Natural killer cell treated with Interleukin-12 subunit alpha and Interleukin-12 subunit beta and Interleukin-15 and Interleukin-18, amount 100 ng/mL, for 72 hours (primary cell): ENCODE data around the gene PCDH1. TPM values are rescaled to one million over a fixed set of nuclear protein-coding genes. Genes with fewer than 3 reads are reported as not detected.
A peak's percentile ranks its signal among the peaks of the same experiment; 100 is the strongest.

Source experiments
- ATAC-seq, 2 donors: fragments of 150-1000 bp; cut with Tn5 transposase in 1 of 2; sonication (Bioruptor Pico), chemical (Tn5 transposase) in 1 of 2; 2 replicates each; pipeline ENCODE4 v1.10.0; 2021
- DNase-seq: peaks from one replicate; pipeline ENCODE4 v3.0.0; 2022; ENCODE audit warnings: low spot score
- H3K27ac Mint-ChIP-seq, 2 donors: 1 replicate in 1 of 2; 2 replicates in 1 of 2; pipeline ENCODE4 v1.8.0; 2022; ENCODE audit warnings: mixed read lengths in 2 of 2, mild to moderate bottlenecking in 1 of 2, moderate library complexity in 1 of 2
- H3K27me3 Mint-ChIP-seq, 2 donors: 1 replicate in 1 of 2; 2 replicates in 1 of 2; pipeline ENCODE4 v1.8.0; 2022; ENCODE audit warnings: mixed read lengths in 2 of 2
- H3K36me3 Mint-ChIP-seq: one replicate; pipeline ENCODE4 v1.8.0; 2022; ENCODE audit warnings: mixed read lengths
- H3K4me1 Mint-ChIP-seq, 2 donors: 1 replicate in 1 of 2; 2 replicates in 1 of 2; pipeline ENCODE4 v1.8.0; 2022; ENCODE audit warnings: low read depth in 2 of 2, mixed read lengths in 2 of 2, mild to moderate bottlenecking in 1 of 2
- H3K4me3 Mint-ChIP-seq: one replicate; pipeline ENCODE4 v1.8.0; 2022; ENCODE audit warnings: mixed read lengths
- H3K9me3 Mint-ChIP-seq: 2 replicates; pipeline ENCODE4 v1.8.0; 2022; ENCODE audit warnings: mixed read lengths
- total RNA-seq, 2 donors: library from RNA; stranded (reverse); gene quantifications; one replicate each; pipeline ENCODE4 v1.2.3, GENCODE V29; 2022

Gene PCDH1
- total RNA-seq, 2 donors from 2014 or later: 1.8 to 5.9 TPM

DNA sequence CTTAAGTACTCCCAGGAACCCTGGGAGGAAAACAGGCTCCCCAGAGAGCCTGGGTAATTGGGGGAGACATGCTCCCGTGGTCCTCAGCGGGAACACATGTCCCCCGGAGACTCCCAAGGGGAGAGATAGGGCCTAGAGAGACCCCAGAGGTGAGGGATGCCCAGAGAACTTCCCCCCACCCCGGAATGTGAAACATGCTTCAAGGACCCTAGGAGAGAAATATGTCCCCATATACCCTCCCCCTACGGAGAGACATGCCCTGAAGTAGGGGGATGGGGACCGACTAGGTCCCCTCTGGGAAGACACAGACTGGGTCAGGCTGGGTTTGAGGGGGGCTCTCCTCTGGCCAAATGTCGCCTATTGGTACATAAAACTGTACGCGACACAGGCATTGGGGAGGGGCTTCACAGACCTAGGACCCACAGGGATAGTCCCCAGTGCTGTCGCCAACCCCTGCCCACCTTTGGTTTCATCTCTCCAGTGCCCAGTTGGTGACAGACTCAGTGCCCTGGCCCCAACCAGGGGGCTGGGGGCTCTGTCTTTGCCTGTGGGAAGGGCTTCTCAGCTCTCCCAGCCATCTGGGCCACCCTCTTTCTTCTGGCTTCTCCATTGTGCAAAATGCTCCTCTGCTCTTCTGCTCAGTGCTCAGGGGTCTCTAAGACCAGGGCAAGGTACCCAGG lies 26.9 kb downstream of the PCDH1 start:
- Mint-ChIP-seq H3K4me1 (peaks cover 7 to 9% of the 10 kb centered on the region in 2 donors), H3K4me3 (peak overlapping the region; percentile 56), H3K27ac (peak overlapping the region in 1 of 2 donors; percentile 81), H3K36me3 (no peaks in the 10 kb centered on the region), H3K27me3 (no peaks in the 10 kb centered on the region), H3K9me3 (no peaks in the 10 kb centered on the region)
- DNase-seq (no peak), ATAC-seq (no peak)

DNA sequence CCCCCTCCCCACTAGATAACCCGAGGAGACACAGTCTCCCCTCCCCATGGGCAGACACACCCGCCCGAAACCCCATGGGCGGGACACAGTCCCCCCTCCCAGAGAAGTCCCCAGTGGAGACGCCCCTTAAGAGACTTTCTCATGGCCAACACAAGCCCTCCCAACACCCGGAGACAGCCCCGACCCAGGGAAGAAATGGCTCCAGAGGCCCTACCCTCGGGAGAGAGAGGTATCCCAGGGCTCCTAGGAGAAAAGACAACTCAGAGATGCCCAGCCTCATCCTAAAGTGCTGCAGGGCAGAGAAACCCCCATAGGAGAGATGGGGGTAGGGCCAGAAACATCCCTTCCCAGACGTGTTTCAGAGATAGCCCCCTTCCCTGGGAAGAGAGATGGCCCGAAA lies 27.4 kb downstream of the PCDH1 start:
- no peaks in the 10 kb centered on the region for H3K9me3 Mint-ChIP-seq
- no peaks in the 10 kb centered on the region for H3K27me3 Mint-ChIP-seq
- ATAC-seq (no peak), DNase-seq (no peak)
- peak overlapping the region in 1 of 2 donors; percentile 81 for H3K27ac Mint-ChIP-seq
- H3K36me3 Mint-ChIP-seq: no peaks in the 10 kb centered on the region
- H3K4me3 Mint-ChIP-seq: peak overlapping the region; percentile 76
- peaks cover 12 to 13% of the 10 kb centered on the region in 2 donors for H3K4me1 Mint-ChIP-seq

DNA sequence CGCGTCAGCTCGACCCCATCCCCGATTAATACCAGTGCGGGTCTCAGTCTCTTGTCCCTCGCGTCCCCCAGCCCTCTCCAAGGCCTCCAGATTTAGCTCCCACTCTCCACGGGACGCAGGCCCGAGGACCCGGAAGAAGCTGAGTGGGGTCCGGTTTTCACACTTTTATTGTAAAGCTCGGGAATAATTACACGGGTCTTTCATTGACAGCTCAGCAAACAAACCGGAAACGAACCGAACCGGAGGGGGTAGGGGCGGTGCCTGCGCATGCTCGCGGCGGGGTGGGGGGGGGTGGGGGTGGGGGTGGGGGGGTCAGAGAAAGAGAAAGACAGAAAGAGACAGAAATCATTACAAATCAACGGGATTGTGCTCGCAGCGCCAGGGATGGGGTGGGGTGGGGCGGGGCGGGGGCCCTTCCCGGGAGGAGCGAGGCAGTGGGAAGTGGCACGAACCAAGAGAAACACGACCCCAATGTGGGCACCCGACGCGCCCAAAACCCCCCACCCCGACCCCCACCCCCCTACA lies 27.9 kb downstream of the PCDH1 start:
- ATAC-seq: peak; percentile 17 to 21
- no peaks in the 10 kb centered on the region for H3K9me3 Mint-ChIP-seq
- H3K4me1 Mint-ChIP-seq: peaks cover 12 to 15% of the 10 kb centered on the region in 2 donors
- peak; percentile 69 for DNase-seq
- no peaks in the 10 kb centered on the region for H3K36me3 Mint-ChIP-seq
- no peaks in the 10 kb centered on the region for H3K27me3 Mint-ChIP-seq
- peak overlapping the region; percentile 70 to 81 for H3K27ac Mint-ChIP-seq
- H3K4me3 Mint-ChIP-seq: peak overlapping the region; percentile 76

DNA sequence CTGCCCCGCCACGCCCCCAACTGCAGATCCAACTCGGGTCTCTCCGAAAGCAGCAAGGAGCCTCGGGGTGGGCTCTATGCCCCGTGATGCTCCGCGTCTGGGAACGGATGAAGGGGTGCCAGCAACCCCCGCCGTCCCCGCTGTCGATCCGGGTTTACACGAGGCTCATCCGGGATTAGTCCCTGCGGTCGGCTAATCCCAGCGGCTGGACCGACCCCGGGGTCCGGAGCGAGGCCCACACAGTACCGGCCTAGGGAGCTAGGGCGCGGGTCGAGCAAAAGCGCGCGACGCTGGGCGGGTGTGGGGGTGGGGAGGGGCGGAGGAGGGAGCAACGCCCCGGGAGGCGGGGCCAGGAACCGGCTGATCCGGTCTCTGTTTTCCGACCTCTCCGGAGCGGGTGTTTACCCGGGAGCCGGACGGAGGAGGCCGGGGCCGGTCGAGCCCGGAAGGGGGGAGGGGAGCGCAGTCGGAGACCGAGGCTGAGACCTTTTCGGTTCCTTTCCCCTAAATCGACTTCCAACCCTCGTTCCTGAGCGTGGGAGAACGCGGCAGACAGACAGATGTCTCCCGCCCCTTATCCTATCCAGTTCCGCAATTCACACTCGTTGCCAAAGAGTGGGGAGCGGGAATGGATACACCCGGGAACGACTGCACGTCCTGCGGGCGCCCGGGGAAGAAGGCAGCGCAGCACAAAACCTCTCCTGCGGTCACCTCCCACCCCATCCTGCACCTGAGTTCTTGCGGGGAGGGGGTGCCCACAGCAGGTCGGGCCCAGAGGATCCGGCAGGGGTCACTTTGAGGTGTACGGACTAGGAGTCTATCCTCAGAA lies 28.6 kb downstream of the PCDH1 start:
- no peaks in the 10 kb centered on the region for H3K27me3 Mint-ChIP-seq
- ATAC-seq: peak; percentile 85 to 91
- H3K4me1 Mint-ChIP-seq: peaks cover 12 to 18% of the 10 kb centered on the region in 2 donors
- no peaks in the 10 kb centered on the region for H3K36me3 Mint-ChIP-seq
- H3K27ac Mint-ChIP-seq: peak overlapping the region; percentile 70 to 81
- peak; percentile 83 for DNase-seq
- H3K9me3 Mint-ChIP-seq: no peaks in the 10 kb centered on the region
- peak overlapping the region; percentile 86 for H3K4me3 Mint-ChIP-seq

DNA sequence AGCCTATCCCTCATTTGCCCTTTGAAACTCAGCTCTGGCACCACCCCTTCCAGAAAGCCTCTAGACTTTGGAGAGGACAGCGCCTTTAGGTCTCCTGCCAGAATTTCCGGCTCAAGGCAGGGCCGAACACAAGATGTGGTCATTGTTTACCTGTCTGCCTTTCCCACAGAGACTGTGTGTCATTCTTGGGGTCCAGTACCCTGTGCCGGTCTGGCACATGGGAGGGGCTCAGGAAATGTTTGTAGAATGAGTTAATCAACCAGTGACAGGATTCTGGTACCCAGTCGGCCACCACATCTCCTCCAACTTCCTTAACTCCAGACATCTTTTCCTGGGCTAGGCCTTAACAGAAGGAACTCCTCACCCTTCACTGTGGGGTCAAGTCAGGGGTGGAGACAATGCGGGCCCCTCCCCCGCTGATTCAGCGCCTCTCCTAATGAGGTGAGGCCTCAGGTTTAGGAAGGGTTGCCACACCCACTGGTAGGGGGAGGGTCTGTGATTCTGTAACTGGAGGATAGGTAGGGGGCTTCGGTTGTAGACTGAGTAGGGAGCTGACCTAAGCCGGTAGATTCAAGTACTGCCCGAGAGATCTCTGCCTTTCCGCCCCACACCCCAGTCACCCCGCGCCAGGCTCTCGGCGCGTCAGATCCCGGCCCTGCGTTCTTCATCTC lies 29.3 kb downstream of the PCDH1 start:
- ATAC-seq: peak; percentile 13 to 54
- Mint-ChIP-seq H3K4me3 (peak overlapping the region; percentile 86), H3K36me3 (no peaks in the 10 kb centered on the region), H3K9me3 (no peaks in the 10 kb centered on the region), H3K27me3 (no peaks in the 10 kb centered on the region), H3K4me1 (peaks cover 12 to 18% of the 10 kb centered on the region in 2 donors), H3K27ac (peak overlapping the region; percentile 60 to 70)
- no peak for DNase-seq

DNA sequence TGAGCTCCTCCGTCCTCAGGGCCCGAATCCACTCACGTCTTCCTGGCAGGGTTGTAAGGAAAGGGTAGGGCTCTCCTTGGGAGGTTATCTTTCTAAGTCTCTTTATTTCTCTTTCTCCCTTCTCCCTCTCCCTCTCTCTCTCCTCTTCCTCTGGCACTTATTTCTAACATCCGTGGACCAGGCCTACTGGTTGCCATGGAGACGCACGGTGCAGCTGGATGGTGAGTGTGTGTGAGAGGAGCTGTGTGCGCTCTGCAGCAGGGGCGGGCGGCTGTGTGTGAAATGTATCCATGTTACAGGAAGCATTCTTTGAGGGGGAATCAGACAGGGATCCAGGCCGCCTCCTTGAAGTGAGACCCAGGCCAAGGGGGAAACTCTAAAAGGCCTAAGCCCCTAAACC lies 32.2 kb downstream of the PCDH1 start:
- no peak overlapping the region for H3K4me3 Mint-ChIP-seq
- no peaks in the 10 kb centered on the region for H3K9me3 Mint-ChIP-seq
- peaks cover 12 to 18% of the 10 kb centered on the region in 2 donors for H3K4me1 Mint-ChIP-seq
- no peaks in the 10 kb centered on the region for H3K27me3 Mint-ChIP-seq
- no peak overlapping the region for H3K27ac Mint-ChIP-seq
- ATAC-seq (no peak), DNase-seq (no peak)
- H3K36me3 Mint-ChIP-seq: no peaks in the 10 kb centered on the region

DNA sequence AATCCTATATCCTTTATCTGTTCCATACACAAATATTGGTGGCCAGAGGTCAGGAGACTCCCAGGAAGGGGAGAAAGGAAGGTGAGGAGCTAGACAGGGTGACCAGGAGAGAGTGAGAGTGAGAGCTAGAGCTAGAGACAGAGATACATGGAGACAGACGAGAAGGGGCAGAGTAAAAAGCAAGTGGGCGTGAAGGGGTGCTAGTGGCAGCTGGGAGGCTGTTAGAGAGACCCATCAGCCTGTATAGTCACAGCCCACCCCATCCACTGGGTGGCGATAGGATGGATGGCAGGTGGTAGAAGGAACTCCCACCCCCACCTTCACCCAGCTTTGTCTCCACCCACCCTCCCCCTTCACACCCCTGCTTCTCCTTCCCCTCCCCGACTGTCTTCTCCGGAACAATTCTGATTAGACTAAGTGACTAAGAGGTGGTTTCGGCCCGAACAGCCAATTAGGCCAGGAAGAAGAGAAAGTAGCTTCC lies 32.8 kb downstream of the PCDH1 start:
- no peaks in the 10 kb centered on the region for H3K36me3 Mint-ChIP-seq
- no peak for ATAC-seq
- H3K4me3 Mint-ChIP-seq: no peak overlapping the region
- H3K9me3 Mint-ChIP-seq: no peaks in the 10 kb centered on the region
- H3K27me3 Mint-ChIP-seq: no peaks in the 10 kb centered on the region
- DNase-seq: no peak
- no peak overlapping the region for H3K27ac Mint-ChIP-seq
- H3K4me1 Mint-ChIP-seq: peaks cover 12 to 18% of the 10 kb centered on the region in 2 donors

DNA sequence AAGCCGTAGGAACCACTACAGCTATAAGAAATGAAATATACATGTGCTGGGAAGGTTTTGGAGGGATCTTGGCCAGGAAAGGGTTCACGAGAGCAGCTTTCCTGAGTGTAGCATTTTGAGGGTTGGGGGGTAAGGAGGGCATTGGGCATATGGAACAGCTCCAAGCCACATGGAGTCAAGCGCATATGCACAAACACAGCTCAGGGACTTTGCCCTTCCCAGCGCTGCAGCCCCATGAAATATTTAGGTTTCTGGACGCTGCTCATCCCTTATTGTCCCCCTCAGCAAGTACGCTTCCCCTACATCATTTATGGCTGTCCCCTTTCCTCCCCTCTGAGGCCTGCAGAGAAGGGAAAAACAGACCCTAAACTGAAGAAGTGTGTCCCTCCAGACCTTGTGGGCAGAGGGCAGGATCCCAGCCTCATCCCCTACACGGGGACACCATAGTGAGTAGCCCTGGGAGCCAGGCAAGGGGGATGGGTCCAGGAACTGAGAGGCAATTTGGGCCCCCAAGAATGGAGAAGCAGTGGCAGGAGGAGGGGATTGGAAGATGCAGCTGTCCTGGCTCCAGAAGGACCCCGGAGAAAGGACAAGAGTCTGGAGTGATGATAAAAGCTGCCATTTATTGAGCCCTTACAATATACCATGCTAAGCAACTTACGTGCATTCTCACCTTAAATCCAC lies 33.7 kb downstream of the PCDH1 start:
- ATAC-seq (no peak), DNase-seq (no peak)
- Mint-ChIP-seq H3K4me3 (no peak overlapping the region), H3K36me3 (no peaks in the 10 kb centered on the region), H3K27ac (no peak overlapping the region), H3K4me1 (peaks cover 12 to 20% of the 10 kb centered on the region in 2 donors), H3K9me3 (no peaks in the 10 kb centered on the region), H3K27me3 (no peaks in the 10 kb centered on the region)

DNA sequence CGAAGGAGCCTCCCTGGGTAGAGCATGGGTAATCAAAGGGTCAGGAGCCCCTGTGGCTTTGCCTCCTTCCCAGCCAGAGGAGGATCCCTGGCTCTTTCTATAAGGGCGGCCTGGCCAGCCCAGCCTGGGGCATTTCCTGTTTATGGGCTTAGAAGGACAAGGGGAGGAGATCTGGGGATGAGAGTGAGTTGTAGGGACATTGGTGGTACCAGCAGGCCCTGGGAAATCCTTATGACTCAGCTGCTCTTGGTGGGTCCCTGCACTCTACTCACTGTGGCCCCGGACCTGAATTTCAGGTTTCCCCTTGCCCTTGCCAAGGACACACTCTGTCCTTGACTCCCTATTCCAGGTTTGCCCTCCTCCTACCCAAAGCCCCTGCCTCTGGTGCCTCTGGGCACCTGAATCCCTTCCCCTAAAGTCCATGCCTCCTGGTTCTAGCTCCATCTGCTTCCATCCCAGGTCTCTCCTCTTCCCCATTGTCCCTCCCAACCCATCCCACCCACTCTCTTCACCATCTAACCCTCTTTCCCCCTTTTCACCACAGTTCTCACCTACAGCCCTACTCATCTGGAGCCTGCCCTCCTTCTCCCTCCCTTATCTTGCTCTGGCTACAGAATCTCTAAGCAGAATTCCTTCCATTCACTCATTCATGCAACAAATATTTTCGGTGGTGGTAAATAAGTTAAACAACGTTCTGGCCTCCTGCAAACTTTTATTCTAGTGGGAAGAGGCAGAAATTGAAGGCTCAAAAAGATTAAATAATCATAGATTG lies 34.9 kb downstream of the PCDH1 start:
- Mint-ChIP-seq H3K27ac (no peak overlapping the region), H3K27me3 (no peaks in the 10 kb centered on the region), H3K9me3 (no peaks in the 10 kb centered on the region), H3K4me1 (peaks cover 5 to 11% of the 10 kb centered on the region in 2 donors), H3K4me3 (no peak overlapping the region), H3K36me3 (no peaks in the 10 kb centered on the region)
- DNase-seq (no peak), ATAC-seq (no peak)

DNA sequence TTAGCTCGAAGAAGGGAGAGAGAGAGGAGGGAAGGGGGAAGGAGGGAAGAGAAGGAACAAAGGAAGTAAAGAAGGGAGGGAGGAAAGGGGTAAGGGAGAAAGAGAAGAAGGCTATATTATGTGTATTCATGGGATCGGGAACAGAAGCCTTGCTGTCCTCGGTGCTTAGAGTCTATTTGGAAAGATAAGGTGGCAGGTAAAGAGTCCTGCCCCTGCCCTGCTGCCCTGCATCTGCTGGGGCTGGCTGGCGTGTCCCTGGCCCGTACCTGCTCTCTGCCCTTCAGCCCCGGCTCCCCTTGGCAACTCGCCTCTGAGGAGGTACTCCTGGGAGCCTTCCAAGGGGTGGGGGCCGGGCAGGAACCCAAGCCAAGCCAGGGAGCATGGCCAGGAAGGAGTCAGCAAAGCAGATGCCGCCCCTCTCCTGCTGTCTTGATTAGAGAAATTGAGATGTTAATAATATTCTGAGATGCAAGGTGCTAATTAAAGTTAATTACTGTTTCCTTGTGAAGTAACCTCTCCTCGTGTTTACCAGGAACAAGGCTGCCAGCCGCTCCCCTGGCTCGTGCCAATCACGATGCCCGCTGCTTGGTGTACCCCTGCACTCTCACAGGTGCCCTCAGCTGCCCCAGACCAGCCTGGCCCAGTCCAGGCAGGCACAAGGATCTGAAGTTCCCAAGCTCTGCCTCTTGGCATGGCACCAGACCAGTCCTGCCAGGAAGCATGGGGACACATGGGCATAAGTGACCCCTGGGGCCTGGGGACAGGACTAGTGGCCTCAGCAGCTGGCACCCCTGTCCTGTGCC lies 36.6 kb downstream of the PCDH1 start:
- DNase-seq (no peak), ATAC-seq (no peak)
- Mint-ChIP-seq H3K27ac (no peak overlapping the region), H3K27me3 (peaks cover 0 to 3% of the 10 kb centered on the region in 2 donors), H3K9me3 (no peaks in the 10 kb centered on the region), H3K36me3 (no peaks in the 10 kb centered on the region), H3K4me3 (no peak overlapping the region), H3K4me1 (peaks cover 5 to 11% of the 10 kb centered on the region in 2 donors)

DNA sequence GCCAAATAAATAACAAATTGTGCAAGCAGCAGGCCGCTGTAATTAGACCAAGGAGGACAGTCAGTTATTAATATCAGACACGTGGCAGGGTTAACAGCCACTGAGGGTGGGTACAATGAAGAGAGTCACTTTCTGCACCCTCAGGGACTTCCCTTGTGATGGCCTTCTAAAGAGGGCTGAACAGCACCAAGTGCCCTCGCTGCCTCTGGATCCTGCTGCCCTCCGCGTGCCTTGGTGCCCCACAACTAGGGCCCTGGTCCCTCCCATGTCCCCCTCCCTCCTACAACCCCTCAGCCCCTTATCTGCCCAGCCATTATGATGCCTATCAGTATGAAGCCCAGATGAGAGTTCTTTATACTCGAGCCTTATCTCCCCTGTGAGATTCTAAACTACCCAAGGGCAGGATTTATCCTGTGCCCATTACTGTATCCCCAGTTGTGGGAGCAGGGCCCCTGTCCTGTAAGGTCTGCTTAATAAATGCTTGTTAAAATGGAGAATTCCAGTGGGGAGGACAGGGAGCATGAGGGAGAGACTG lies 37.3 kb downstream of the PCDH1 start:
- Mint-ChIP-seq H3K4me3 (no peak overlapping the region), H3K27ac (no peak overlapping the region), H3K9me3 (no peaks in the 10 kb centered on the region), H3K36me3 (no peaks in the 10 kb centered on the region), H3K27me3 (peaks cover 0 to 3% of the 10 kb centered on the region in 2 donors), H3K4me1 (peaks cover 1 to 8% of the 10 kb centered on the region in 2 donors)
- no peak for DNase-seq
- no peak for ATAC-seq

DNA sequence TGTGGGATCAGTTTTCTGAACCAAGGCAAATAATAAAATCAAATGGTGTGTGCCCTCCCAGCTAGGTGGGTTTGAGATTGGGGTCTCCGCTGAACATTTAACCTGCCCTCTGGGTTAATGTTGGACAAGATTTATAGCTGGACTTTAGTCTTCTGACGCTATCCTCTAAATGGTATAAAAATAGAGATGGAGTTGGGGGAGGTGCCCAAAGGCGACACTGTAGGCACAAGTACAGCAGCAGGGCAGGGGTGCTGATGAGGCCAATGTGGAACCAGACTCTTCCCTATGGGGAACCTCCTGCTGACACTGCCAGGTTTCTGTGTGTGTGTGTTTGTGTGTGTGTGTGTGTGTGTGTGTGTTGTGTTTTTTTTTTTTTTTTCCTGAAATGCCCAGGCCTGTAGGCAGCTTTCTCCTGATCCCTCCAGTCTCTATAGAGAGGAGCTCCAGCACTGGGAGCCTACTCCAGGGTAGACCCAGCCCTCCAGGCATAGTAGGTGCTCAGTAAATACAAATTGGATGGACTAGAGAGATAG lies 37.9 kb downstream of the PCDH1 start:
- no peak overlapping the region for H3K4me3 Mint-ChIP-seq
- no peaks in the 10 kb centered on the region for H3K9me3 Mint-ChIP-seq
- H3K4me1 Mint-ChIP-seq: peaks cover 0 to 5% of the 10 kb centered on the region in 2 donors
- DNase-seq (no peak), ATAC-seq (no peak)
- H3K27me3 Mint-ChIP-seq: peaks cover 0 to 3% of the 10 kb centered on the region in 2 donors
- no peak overlapping the region for H3K27ac Mint-ChIP-seq
- H3K36me3 Mint-ChIP-seq: no peaks in the 10 kb centered on the region
